Progenitor cell of endocrine pancreas (in vitro differentiated cells): ENCODE data around the gene ABCA7. TPM values are rescaled to one million over a fixed set of nuclear protein-coding genes. Genes with fewer than 3 reads are reported as not detected.

ENCODE experiments used
- DNase-seq: peaks from one replicate; pipeline ENCODE4 v3.0.0; 2021; ENCODE audit warnings: low spot score; ENCODE audit not compliant: unreplicated experiment
- H3K27ac Mint-ChIP-seq: 2 replicates; pipeline ENCODE4 v1.8.0; 2021; ENCODE audit warnings: mild to moderate bottlenecking, moderate library complexity, mixed read lengths
- H3K27me3 Mint-ChIP-seq: 2 replicates; pipeline ENCODE4 v1.8.0; 2021; ENCODE audit warnings: mixed read lengths
- H3K36me3 Mint-ChIP-seq: 2 replicates; pipeline ENCODE4 v1.8.0; 2022; ENCODE audit warnings: mixed read lengths; ENCODE audit not compliant: insufficient read depth
- H3K4me1 Mint-ChIP-seq: 2 replicates; pipeline ENCODE4 v1.8.0; 2021; ENCODE audit warnings: low read depth, mixed read lengths
- H3K4me3 Mint-ChIP-seq: 2 replicates; pipeline ENCODE4 v1.8.0; 2021; ENCODE audit warnings: low read depth, mild to moderate bottlenecking, moderate library complexity, mixed read lengths
- H3K9me3 Mint-ChIP-seq: 2 replicates; pipeline ENCODE4 v1.8.0; 2021; ENCODE audit warnings: low read depth, mixed read lengths
- total RNA-seq: library from RNA; stranded (reverse); gene quantifications from 2 replicates; pipeline ENCODE4 v1.2.1, GENCODE V29; 2021
- TF ChIP-seq, protein P1 (sequence below): fragments of 200-600 bp; sonication (generic); IDR thresholded peaks from one replicate; pipeline ENCODE4 v1.5.0; 2021; ENCODE audit warnings: antibody characterized with exemption, mild to moderate bottlenecking; ENCODE audit not compliant: unreplicated experiment

ABCA7 gene
- total RNA-seq, 1 donor from 2014 or later = 57.3 TPM

DNA sequence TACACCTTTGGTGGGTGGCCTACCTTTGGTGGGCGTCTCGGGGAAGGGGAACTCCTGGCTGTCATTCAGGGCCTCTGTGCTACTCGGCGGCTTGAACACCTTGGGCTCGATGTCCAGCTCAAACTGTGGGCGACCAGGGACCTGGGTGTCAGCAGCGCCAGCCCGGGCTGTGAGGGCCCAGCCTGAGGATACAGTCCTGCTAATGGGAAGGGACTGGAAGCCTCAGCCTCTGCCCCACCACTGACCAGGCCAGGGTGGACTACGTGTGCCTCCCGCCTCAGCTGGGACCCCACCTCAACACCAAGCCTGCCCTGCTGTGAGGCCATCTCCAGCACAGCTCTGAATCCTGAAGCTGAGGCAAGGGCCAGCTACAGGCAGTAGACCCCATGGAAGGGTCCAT is 26.7 kb upstream of the ABCA7 start:
- TF ChIP-seq, protein P1, sequence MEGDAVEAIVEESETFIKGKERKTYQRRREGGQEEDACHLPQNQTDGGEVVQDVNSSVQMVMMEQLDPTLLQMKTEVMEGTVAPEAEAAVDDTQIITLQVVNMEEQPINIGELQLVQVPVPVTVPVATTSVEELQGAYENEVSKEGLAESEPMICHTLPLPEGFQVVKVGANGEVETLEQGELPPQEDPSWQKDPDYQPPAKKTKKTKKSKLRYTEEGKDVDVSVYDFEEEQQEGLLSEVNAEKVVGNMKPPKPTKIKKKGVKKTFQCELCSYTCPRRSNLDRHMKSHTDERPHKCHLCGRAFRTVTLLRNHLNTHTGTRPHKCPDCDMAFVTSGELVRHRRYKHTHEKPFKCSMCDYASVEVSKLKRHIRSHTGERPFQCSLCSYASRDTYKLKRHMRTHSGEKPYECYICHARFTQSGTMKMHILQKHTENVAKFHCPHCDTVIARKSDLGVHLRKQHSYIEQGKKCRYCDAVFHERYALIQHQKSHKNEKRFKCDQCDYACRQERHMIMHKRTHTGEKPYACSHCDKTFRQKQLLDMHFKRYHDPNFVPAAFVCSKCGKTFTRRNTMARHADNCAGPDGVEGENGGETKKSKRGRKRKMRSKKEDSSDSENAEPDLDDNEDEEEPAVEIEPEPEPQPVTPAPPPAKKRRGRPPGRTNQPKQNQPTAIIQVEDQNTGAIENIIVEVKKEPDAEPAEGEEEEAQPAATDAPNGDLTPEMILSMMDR = no peak

DNA sequence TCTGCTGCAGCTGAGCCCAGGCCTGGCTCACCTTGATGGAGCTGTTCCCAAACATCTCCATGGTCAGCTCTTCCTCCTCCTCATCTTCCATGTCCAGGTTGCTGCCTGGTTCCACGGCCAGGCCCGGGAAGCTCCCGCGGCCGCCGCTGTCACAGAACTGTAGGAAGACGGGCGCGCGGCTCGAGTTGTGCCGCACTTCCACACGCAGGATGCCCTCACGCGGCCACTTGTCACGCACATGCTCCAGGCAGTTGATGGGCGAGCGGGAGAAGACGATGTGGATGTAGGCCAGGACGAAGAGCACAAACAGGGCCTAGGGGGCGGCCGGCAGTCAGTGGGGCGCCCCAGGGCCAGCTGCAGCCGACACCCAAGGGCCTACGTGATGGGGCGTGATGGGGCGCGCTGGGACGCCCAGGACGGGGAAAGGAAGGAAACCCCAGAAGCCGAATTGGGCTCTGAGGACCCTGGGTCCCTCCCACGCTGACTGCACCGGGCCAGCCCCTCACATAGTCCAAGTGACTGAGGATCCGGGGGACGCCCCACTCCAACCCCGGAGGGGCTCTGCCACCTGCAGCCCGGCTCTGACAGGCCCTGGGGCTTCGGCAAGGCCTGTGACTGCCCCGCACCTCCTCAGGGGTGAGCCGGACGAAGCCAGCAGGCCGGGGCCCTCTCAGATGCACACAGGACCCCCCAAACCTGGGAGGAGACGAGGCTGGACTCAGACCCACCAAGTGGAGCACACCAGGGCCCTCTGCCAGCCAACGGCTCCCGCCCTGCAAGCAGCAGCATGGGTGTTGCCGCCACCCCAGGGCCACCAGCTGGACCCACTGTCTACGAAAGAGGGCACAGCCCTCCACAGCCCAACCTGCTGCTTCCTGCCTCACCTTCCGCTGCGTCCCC is 25.5 kb upstream of the ABCA7 start:
- H3K9me3 Mint-ChIP-seq = no peaks in the 10 kb centered on the region
- H3K27ac Mint-ChIP-seq = no peak overlapping the region
- H3K36me3 Mint-ChIP-seq = no peaks in the 10 kb centered on the region
- TF ChIP-seq, protein P1 = no peak
- peaks cover 10% of the 10 kb centered on the region for H3K4me1 Mint-ChIP-seq
- no peak for DNase-seq
- H3K27me3 Mint-ChIP-seq = no peaks in the 10 kb centered on the region
- no peak overlapping the region for H3K4me3 Mint-ChIP-seq

More for the DNA sequence above, 26.7 kb upstream of the ABCA7 start:
- H3K27ac Mint-ChIP-seq = no peak overlapping the region
- peaks cover 9% of the 10 kb centered on the region for H3K4me1 Mint-ChIP-seq
- no peaks in the 10 kb centered on the region for H3K27me3 Mint-ChIP-seq
- no peaks in the 10 kb centered on the region for H3K9me3 Mint-ChIP-seq
- no peaks in the 10 kb centered on the region for H3K36me3 Mint-ChIP-seq
- no peak for DNase-seq
- H3K4me3 Mint-ChIP-seq = no peak overlapping the region

DNA sequence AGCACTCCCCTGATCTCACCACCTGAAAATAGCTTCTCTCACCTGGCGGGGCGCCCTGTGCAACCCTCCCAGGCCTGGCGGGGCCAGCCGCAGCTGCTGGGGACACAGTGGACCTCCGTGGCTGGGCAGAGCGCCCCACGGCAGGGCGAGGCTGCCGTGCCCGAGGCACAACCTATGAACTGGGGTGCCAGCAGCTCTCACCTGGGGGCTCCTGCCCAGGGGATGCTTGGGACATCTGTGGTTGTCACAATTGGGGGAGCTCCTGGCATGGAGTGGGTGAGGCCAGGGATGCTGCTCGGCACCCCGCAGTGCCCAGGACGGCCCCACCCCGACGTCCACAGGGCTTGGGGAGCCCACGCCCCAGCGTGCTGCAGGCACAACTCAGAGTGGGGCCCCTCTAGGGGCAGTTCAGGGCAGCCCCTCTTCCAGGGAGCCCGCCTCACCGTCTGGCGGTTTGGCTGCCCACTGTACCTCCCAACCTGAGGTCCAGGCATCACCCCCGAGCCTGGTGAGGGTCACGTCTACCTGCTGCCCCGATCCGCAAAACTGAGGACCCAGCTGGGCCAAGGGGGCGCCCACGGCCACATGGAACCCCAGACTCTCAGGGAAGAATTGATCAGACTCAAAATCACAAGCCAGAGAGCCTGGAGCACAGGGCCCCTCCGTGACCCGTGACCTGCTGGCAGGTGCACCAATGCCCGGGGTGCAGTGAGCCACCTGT is 24.7 kb upstream of the ABCA7 start:
- no peaks in the 10 kb centered on the region for H3K9me3 Mint-ChIP-seq
- no peak overlapping the region for H3K4me3 Mint-ChIP-seq
- H3K27ac Mint-ChIP-seq = no peak overlapping the region
- no peaks in the 10 kb centered on the region for H3K36me3 Mint-ChIP-seq
- peaks cover 17% of the 10 kb centered on the region for H3K4me1 Mint-ChIP-seq
- DNase-seq = no peak
- no peaks in the 10 kb centered on the region for H3K27me3 Mint-ChIP-seq
- TF ChIP-seq, protein P1 = no peak

DNA sequence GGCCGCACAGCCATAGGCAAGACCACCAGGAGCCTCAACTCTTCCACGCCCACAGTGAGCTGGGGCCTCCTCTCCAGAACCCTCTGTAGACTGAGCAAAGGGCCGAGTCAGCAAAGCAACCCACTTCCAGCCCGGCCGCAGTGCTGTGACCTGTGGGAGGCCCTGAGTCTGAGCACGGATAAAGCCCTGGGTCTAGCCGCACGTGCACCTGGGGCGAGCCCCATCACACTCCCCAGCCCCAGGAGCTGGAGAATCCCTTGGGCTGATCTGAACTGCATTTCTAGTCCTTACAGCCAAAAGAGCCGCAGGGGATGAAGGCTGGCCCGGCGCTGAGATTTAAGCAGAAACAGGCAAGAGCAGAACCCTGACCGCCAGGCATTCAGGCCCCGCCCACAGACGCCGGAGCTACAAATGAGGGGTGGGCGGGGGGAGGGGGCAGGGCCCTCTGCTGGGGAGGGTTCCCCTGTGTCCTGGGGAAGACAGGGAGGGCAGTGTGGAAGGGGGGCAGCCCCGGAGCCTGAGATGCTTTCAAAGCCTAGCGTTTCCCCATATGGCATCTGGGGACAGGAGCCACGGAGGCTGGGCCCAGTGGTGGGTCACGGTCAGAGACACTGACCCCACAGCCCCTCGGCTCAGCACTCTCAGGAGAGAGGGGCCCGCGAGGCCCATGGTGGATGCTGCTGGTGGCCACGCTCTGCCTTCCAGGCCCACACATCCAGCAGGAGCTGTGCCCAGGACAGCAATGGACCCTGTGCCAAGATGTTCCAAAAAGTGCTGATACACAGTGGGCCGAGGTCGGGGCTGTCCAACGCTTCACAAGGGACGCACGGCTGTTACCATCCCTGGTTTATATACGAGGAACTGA is 23.9 kb upstream of the ABCA7 start:
- Mint-ChIP-seq H3K36me3 (no peaks in the 10 kb centered on the region), H3K27me3 (no peaks in the 10 kb centered on the region), H3K9me3 (no peaks in the 10 kb centered on the region), H3K4me1 (peaks cover 17% of the 10 kb centered on the region), H3K27ac (no peak overlapping the region), H3K4me3 (no peak overlapping the region)
- no peak for DNase-seq
- TF ChIP-seq, protein P1 = no peak
